Nephron (organoid): ENCODE measurements around the gene AQP4.

Source experiments
- H3K27ac Mint-ChIP-seq, 3 experiments: 2 replicates each; pipeline ENCODE4 v1.8.0; 2020; ENCODE audit warnings: mixed read lengths in 3 of 3, mild to moderate bottlenecking in 2 of 3, moderate library complexity in 1 of 3
- H3K27me3 Mint-ChIP-seq: 2 replicates; pipeline ENCODE4 v1.8.0; 2021; ENCODE audit warnings: low read depth, mild to moderate bottlenecking, moderate library complexity, mixed read lengths
- H3K36me3 Mint-ChIP-seq: 2 replicates; pipeline ENCODE4 v1.8.0; 2020; ENCODE audit warnings: low read depth, mixed read lengths
- H3K4me1 Mint-ChIP-seq: 2 replicates; pipeline ENCODE4 v1.8.0; 2020; ENCODE audit warnings: mixed read lengths
- H3K4me3 Mint-ChIP-seq, 3 experiments: 2 replicates each; pipeline ENCODE4 v1.8.0; 2020; ENCODE audit warnings: mild to moderate bottlenecking in 3 of 3, mixed read lengths in 3 of 3, moderate library complexity in 2 of 3
- H3K9me3 Mint-ChIP-seq: 2 replicates; pipeline ENCODE4 v1.8.0; 2020; ENCODE audit warnings: mixed read lengths
- TF ChIP-seq, protein P1 (sequence below), 3 experiments: fragments of 200-600 bp; sonication (generic); IDR thresholded peaks; one replicate each; pipeline ENCODE4 v1.5.0; 2021; ENCODE audit warnings: antibody characterized with exemption in 3 of 3; ENCODE audit not compliant: unreplicated experiment in 3 of 3

Gene AQP4

GRCh38 chr18:26832302-26832701, 33.2 kb downstream of the AQP4 start:
- H3K9me3 Mint-ChIP-seq = no peaks in the 10 kb centered on the region
- no peaks in the 10 kb centered on the region for H3K27me3 Mint-ChIP-seq
- no peak overlapping the region for H3K27ac Mint-ChIP-seq
- TF ChIP-seq, protein P1, sequence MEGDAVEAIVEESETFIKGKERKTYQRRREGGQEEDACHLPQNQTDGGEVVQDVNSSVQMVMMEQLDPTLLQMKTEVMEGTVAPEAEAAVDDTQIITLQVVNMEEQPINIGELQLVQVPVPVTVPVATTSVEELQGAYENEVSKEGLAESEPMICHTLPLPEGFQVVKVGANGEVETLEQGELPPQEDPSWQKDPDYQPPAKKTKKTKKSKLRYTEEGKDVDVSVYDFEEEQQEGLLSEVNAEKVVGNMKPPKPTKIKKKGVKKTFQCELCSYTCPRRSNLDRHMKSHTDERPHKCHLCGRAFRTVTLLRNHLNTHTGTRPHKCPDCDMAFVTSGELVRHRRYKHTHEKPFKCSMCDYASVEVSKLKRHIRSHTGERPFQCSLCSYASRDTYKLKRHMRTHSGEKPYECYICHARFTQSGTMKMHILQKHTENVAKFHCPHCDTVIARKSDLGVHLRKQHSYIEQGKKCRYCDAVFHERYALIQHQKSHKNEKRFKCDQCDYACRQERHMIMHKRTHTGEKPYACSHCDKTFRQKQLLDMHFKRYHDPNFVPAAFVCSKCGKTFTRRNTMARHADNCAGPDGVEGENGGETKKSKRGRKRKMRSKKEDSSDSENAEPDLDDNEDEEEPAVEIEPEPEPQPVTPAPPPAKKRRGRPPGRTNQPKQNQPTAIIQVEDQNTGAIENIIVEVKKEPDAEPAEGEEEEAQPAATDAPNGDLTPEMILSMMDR (IDR thresholded peaks at IDR 0.05; ENCODE audit: unreplicated experiment in 3 of 3) = no peak
- H3K4me1 Mint-ChIP-seq = peaks cover 7% of the 10 kb centered on the region
- H3K36me3 Mint-ChIP-seq = no peaks in the 10 kb centered on the region
- H3K4me3 Mint-ChIP-seq = no peak overlapping the region

- Mint-ChIP-seq H3K4me1 (peaks cover 27% of the 10 kb centered on the region), H3K27ac (peak overlapping the region in 1 of 3 experiments; percentile 69), H3K36me3 (no peaks in the 10 kb centered on the region), H3K9me3 (no peaks in the 10 kb centered on the region), H3K27me3 (no peaks in the 10 kb centered on the region), H3K4me3 (no peak overlapping the region)
- TF ChIP-seq, protein P1 (IDR thresholded peaks at IDR 0.05; ENCODE audit: unreplicated experiment in 3 of 3) = peak in 1 of 3 experiments; percentile 21
Observed at GRCh38 chr18:26827581-26827980, 37.9 kb downstream of the AQP4 start.

DNA sequence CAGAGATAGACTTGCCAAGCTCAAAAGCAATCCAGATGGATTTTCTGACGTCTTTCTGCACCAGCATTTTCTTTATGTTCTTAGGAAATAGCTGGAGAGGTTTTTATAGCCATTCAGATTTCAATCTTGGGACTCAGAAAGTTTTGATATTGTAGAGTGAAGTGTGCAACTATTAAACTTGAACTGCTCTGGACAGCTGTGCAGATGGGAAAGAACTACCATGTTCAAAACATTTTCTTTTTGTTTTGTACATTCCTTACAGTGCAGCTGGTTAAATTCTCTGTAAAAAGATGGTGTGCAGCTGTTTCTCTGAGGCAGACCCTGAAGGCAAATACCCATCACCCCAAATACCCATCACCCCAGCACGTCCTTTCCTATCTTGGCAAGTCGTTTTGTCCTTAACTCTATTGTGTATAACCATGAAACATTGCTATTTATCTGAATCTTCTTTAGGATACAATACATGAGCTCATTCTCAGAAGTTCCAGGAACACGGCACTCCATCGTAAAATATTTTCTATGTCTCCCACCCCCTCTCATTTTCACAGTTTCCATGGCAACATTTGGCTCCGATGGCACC, 38.8 kb downstream of the AQP4 start:
- H3K36me3 Mint-ChIP-seq = no peaks in the 10 kb centered on the region
- TF ChIP-seq, protein P1 (IDR thresholded peaks at IDR 0.05; ENCODE audit: unreplicated experiment in 3 of 3) = no peak
- no peaks in the 10 kb centered on the region for H3K27me3 Mint-ChIP-seq
- no peak overlapping the region for H3K4me3 Mint-ChIP-seq
- H3K9me3 Mint-ChIP-seq = no peaks in the 10 kb centered on the region
- peak overlapping the region; percentile 25 to 70 (median 69) for H3K27ac Mint-ChIP-seq
- H3K4me1 Mint-ChIP-seq = peaks cover 27% of the 10 kb centered on the region

- no peaks in the 10 kb centered on the region for H3K27me3 Mint-ChIP-seq
- H3K4me1 Mint-ChIP-seq = peaks cover 16% of the 10 kb centered on the region
Observed at GRCh38 chr18:26821181-26821580, 44.3 kb downstream of the AQP4 start.

DNA sequence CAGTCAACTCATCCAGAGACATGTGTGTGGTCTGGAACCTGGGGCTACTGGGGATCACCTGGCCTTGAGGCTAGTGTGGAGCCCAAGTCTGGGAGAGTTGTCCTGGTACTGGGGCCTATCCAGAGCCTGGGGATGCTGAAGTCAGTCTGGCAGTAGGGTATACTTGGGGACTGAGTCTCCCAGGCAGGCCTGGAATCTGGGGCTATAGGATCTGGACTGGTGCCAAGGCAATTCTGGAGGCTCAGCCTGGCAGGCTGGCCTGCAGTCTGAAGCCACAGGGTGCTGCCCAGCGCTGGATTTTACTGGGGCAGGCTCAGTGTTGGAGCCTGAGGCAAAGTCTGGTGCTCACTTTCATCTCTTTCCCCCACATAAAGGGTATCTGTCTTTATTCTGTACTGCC, 46.5 kb downstream of the AQP4 start:
- TF ChIP-seq, protein P1 (IDR thresholded peaks at IDR 0.05; ENCODE audit: unreplicated experiment in 3 of 3) = no peak
- no peak overlapping the region for H3K27ac Mint-ChIP-seq
- peaks cover 26% of the 10 kb centered on the region for H3K9me3 Mint-ChIP-seq
- H3K27me3 Mint-ChIP-seq = no peaks in the 10 kb centered on the region
- H3K36me3 Mint-ChIP-seq = peaks cover 7% of the 10 kb centered on the region
- no peak overlapping the region for H3K4me3 Mint-ChIP-seq
- H3K4me1 Mint-ChIP-seq = peaks cover under 1% of the 10 kb centered on the region

More at GRCh38 chr18:26821181-26821580, 44.3 kb downstream of the AQP4 start:
- Mint-ChIP-seq H3K36me3 (peaks cover 7% of the 10 kb centered on the region), H3K27ac (no peak overlapping the region), H3K4me3 (no peak overlapping the region), H3K9me3 (peaks cover 26% of the 10 kb centered on the region)
- TF ChIP-seq, protein P1 (IDR thresholded peaks at IDR 0.05; ENCODE audit: unreplicated experiment in 3 of 3) = no peak

DNA sequence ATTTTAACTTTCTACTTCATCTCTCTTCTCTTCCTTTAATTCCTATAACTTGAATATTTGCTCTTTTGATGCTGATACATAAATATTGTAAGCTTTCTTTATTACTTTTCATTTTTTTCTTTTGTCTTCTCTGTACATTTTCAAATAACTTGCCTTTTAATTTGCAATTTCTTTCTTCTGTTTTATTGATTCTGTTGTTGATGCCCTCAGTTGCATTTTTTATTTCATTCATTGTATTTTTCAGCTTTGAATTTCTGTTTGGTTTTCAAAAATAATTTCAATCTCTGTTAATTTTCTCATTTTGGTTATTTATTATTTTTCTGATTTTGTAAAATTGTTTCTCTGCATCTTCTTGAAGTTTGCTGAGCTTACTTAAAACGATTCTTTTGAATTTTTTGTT, 47.0 kb downstream of the AQP4 start:
- Mint-ChIP-seq H3K27me3 (no peaks in the 10 kb centered on the region), H3K9me3 (peaks cover 26% of the 10 kb centered on the region), H3K36me3 (peaks cover 7% of the 10 kb centered on the region), H3K27ac (no peak overlapping the region), H3K4me1 (no peaks in the 10 kb centered on the region), H3K4me3 (no peak overlapping the region)
- TF ChIP-seq, protein P1 (IDR thresholded peaks at IDR 0.05; ENCODE audit: unreplicated experiment in 3 of 3) = no peak
